GM18499 (cell line): ENCODE results near the gene CCDC110.

Source experiments
- ATAC-seq: cut with Tn5 transposase; IDR thresholded peaks from one replicate; pipeline ENCODE4 v1.9.1; 2021; ENCODE audit warnings: moderate number of reproducible peaks; ENCODE audit not compliant: insufficient read depth, unreplicated experiment

CCDC110 gene

DNA sequence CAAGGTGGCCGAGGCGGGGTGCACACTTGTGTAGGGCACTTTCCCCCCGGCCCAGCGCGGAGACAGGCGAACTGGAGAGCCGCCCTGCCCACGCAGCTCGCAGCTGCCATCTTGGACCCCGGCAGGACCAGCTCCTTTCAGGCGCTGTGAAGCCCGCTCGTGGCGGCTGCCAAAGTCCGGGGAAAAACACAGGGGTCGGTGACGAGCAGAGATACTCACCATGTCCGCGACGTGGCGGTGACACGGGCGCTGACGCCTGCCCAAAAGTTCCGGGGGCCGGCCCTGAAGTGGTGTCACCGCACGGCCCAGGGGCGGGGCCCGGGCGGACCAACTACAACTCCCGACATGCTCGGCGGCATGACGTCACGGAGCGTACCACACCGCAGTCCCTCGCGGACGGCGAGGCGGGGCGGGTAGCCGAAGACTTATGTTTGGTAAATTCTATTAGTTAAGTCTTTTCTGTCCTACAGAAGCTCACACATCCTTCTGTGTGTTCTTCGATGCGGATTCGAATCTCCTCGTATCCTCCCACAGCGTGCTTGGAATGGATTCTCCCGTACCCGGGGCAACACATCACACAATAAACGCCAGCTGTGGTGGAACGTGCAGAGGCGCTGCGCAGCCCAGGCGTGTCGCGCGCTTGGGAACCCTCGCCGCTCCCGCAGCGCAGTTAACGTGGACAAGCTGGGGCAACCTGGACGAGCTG is 45.7 kb downstream of the CCDC110 start, which contains the start of gene UFSP2:
Gene UFSP2 (minus strand): TSS at position 318 of the 706 bp plus-strand sequence. CDS start 96 bp downstream, at position 222.
- ATAC-seq, result peak; percentile 90

DNA sequence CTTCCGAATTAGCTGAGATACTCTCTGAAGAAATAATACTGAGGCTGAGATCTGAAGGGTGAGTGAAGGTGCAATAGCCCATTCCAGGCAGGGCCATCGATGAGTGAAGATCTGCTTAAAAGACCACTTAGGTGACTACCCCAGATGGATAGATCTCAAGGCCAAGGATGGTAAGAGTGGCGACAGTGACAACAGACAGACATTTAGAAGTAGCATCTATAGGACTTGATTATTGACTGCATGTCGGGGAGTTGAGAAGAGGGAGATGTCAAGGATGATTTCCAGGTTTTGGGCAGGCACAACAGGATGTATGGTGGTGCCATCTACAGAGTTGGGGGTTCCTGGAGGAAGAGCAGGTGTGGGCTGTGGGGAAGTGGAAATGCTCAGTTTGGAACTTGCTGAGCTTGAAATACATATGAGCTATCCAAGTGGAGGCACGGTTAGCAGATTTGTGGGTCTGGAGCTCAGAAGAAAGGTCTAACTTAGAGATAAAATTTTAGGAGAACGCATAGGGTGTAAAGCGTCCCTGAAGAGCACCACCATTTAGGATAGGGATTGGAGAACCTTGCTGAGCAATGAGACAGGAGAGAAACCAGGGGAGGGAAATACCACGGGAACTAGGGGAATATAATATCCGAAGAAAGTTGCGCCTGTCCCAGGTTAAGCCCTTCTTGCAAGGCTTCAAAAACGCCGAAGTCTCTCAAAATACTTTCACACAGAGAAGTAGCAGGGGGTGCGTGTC is 46.5 kb downstream of the CCDC110 start:
- peak; percentile 3 for ATAC-seq

DNA sequence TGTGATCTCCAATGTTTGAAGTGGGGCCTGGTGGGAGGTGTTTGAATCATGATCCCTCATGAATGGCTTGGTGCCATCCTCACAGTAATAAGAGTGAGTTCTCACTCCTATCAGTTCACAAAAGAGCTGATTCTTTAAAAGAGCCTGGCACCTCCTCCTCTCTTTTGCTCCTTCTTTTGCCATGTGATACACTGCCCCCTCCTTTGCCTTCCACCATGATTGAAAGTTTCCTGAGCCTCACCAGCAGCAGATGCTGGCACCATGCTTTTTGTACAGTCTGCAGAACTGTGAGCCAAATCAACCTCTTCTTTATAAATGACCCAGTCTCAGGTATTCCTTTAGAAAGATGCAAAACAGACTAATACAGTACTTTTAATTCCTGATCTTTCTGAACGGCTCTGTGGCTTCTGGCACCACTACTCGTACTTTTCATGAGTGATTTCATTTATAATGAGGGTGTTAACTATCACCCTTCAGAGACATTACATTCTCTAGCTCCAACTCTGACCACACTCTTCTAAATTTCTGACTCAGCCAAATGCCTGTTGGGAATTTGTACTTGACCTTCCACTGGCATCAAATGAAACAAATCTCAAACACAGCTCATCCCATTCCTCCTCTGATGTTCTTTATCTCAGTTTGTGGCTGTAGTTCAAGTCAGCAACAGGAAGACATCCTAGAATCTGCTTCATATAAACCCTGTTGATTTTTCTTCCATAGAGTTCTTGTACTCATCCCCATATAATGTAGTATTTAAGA is 50.0 kb downstream of the CCDC110 start:
- no peak for ATAC-seq

DNA sequence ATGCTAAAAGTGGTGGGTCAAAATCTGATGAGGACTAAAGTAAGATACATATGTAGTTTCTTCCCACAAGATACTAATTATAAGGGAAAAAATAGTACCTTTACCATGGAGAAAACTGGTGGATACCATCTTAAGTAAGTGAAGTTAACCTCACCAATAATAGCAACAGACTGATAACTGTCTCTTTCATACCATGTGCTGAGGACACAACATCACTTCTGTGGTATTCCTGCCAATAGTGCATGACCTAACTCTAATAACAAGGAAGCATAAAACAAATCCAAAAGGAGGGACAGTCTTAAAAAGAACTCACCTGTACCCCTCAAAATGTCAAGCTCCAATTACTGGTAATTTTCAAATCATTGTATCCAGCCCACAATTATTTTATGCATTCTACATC is 54.6 kb downstream of the CCDC110 start:
- ATAC-seq, result no peak

DNA sequence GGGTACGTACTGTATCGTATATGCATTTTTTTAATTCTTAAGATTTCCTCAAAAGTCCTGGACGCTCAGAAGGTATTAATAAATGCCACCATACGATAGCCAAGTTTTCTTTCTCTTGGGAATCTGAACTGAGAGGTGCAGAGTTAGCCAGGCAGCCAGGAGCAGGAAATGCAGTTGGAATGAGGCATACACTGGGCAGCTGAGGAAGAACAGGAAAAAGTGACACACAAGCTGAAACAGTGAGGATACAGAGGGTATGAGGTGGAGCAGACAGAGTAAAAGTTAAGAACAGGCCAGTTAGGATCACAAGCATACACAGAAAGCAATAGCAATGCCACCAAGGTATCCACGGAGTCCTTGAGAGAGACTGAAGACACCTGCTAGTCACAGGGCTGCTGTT is 59.1 kb downstream of the CCDC110 start:
- no peak for ATAC-seq

DNA sequence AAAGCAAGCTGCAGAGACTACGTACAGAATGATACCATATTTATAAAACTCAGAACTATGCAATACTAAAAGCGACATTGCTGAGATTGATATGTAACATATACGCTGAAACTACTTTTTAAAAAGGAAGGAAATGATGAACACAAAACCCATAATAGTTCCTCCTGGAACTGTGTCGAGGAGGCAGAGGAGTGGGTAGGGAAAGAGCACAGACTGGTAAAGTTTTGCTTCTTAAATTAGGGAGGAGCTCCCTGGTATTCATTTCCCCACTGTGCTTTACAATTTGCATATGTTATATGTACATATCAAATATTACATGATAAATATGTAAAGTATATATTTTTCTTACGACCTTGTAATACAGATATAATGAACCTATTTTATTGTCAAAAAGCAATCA is 59.7 kb downstream of the CCDC110 start:
- no peak for ATAC-seq

DNA sequence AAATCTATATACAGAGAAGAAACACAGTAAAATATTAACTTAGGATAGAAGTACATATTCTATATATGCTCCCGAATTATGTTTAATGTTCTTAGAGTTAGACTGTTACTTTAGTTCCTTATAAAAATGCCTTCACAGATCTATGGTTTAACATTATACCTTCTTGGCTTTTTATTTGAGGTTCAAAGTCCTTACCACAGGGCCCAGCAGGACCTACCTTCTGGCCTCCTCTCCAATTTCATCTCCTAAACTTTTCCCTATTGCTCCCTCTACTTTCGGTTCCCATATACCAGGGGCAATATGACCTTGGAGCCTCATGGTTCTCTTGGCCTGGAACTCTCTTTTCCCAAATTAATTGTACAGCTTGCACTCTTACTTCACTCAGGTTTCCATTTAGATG is 63.1 kb downstream of the CCDC110 start:
- ATAC-seq, result no peak

DNA sequence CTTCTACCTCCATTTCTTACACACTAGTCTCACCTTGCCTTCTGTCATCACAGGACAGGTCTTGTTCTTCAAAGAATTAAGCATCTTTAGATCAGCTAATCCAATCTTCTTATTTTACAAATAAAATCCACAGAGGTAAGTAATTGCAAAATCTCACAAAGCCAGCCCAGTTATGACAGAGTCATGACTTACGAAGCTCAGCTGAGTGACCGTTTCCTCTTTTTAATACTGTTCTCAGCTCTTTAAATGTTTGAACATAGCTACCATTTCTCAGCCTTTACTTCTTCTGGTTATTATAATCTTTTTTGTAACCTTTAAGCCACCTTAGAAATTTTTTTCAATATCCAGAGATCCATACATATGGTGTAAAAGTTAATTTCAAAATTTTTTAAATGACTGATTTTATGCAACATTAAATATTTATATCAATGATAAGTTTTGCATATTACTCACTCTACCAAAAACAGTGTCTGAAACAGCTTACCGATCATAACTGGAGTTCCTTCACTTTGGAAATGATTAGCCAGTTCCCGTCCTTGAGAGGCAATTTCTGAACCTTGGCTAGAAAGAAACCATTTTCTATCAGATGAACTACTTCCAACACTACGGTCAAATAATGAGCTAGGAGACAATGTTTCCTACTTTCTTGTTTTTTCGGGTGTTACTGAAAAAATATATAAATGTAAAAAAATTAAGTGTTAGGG is 66.1 kb downstream of the CCDC110 start:
- ATAC-seq, result peak; percentile 51

DNA sequence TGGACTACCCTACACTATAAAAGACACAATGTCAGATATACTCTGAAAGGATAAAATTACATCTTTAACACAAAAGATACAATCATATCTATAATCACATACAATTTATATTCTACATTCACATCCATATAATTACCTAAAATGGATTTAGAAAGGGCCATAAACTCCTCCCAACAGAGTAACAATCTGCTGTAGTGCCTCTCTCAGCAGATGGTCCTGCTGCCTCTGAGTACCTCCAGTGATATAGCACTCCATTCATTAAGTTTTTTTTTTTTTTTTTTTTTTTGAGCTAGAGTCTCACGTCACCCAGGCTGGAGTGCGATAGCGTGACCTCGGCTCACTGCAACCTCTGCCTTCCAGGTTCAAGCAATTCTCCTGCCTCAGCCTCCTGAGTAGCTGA is 67.5 kb downstream of the CCDC110 start:
- no peak for ATAC-seq

DNA sequence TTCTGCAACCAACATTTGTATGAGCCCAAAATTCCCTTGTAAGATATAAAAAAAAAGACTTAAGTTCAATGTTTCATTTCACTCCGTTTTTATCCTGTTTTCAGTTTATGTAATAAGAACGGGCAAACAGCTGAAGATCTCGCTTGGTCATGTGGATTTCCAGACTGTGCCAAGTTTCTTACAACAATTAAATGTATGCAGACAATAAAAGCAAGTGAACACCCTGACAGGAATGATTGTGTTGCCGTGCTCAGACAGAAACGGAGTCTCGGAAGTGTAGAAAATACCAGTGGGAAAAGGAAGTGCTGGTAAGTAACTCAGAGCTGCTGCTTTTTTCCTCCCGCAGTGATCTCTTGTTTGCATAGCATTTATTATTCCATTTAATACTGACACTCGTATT is 72.1 kb downstream of the CCDC110 start:
- no peak for ATAC-seq

DNA sequence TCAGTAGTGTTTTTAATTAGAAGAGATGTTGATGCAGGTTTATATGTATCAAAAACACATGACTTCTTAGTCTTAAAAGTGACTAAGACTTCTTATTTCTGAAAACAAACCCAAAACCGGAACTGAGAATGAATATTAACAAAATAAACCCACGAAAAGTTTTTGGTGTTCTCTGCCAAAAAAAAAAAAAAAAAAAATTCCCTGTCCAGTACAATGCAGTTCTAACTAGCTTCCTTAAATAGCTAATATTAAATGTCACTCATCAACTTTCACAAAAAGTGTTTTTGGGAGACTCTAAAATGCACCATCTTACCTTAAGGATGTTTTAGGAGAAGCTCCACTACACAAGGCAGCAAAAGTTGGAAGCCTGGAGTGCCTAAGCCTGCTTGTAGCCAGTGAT is 72.9 kb downstream of the CCDC110 start:
- no peak for ATAC-seq

DNA sequence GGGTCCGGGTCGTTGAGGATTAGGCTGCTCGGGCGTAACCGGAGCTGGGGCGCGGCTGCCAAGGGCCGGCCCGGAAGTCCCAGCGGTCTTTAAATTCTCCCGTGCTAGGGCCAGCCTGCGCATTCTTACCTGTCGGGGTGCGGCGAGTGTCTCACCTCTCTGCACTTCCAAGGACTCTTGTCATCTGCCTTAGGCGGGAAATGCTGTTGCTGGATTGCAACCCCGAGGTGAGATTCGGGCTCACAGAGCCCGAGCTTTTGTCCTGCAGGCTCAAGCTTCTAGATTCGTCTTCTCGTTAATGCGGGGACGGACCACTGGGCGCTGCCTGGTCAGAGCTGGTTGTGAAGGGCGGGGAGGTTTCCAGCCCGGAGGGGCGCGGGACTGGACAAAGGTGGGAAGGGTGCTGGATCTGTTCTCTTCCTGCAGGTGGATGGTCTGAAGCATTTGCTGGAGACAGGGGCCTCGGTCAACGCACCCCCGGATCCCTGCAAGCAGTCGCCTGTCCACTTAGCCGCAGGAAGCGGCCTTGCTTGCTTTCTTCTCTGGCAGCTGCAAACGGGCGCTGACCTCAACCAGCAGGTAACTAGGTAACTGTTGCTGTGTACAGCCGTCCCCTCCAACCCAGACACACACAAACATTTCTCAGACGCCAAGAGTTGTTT is 74.7 kb downstream of the CCDC110 start, which contains the start of gene ANKRD37:
Gene ANKRD37 (plus strand): TSS at position 118 of the 662 bp plus-strand sequence. CDS start 83 bp downstream, at position 201.
- ATAC-seq, result no peak

DNA sequence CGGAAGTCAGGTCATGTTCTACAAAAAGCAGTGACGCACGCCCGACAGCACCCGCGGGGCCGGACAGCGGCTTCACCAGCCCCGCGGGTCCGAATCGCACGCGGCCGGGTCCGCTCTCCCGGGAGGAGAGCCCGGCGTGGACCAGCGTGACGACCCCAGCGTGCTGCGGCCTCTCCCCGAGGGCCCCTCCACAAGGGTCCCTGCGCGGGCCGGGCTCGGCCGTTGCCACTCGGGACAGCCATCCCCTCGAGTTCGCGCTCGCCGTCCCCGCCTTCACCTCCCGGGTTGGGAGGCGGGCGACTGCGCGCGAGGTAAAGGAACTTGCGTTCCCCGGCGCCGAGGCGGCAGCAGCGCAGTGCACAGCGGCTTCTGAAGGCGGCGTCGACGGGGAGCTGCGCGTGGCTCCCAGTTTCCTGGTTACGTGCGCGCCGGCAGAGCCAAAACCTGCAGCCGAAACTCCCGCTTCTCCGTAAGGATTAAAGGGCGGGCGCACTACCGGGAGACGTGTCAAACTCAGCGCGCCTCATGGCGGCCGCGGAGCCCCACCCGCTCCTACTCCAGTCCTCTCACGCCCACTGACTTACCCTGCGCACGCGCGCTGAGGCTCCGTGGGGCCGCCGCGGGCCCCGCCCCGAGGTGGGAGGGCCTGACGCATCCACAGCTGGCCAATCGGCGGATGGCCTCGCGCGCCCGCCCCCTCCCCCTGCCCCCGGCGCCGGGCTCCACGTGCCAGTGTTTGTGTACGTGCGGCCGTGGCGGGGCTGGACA is 75.4 kb downstream of the CCDC110 start:
- peak; percentile 54 for ATAC-seq

DNA sequence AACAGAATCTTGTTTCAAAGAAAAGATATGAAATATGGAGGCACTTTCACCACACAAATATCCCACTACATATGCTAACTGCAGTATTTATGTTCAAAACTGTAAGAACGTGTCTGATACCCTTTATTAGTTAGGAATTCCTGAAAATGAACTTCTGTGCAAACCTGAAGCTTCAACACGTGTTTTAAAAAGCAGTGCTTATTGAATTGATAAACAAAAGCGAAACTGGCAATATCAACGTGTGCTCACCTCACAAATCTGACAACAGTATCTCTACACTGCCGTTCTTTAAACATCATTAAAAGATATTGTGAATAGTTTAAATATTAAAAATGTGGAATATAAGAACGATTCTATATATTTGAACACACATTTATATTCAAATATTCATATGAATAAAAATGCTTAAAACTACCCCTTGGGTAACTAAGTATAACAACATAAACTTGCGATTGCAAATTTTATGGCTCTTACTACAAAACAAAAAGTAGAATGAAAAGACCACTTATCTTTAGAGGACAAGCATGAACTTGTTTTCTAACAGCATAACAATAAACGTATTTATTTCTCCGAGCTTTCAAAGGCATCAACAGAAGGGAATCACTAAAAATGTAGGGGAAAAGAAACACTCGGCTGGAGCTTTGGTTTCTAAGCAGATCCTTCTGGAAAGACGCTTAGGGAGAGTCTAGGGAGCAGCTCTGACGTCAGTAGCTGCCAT is 76.1 kb downstream of the CCDC110 start, which contains the start of gene LRP2BP:
Gene LRP2BP (minus strand): TSS at position 687 of the 718 bp plus-strand sequence. CDS start 17,738 bp downstream, outside the sequence.
- ATAC-seq, result no peak
